Pulmonary artery endothelial cell (primary cell): ENCODE results near the gene NEK7. TPM values are rescaled to one million over a fixed set of nuclear protein-coding genes. Genes with fewer than 3 reads are reported as not detected.

ENCODE experiments used
- DNase-seq: peaks from one replicate; pipeline ENCODE4 v3.0.0-alpha.2; 2011; ENCODE audit warnings: low read depth, low spot score
- total RNA-seq: library from RNA; depleted of rRNA; stranded (reverse); fragments of >200 nt; gene quantifications from 2 replicates; pipeline ENCODE4 v1.2.3, GENCODE V29; 2014

The NEK7 gene
- total RNA-seq, 1 donor from 2014 or later = 161 TPM

- DNase-seq = no peak
Measured at GRCh38 chr1:198254948-198255347, 98.2 kb downstream of the NEK7 start.

GRCh38 chr1:198255784-198256183 is 99.0 kb downstream of the NEK7 start:
- no peak for DNase-seq

- DNase-seq = no peak
Measured at GRCh38 chr1:198258491-198258890, 101.7 kb downstream of the NEK7 start.

GRCh38 chr1:198259333-198260074 is 102.7 kb downstream of the NEK7 start:
- no peak for DNase-seq

- no peak for DNase-seq
Measured at GRCh38 chr1:198261886-198262285, 105.1 kb downstream of the NEK7 start.

- no peak for DNase-seq
Measured at GRCh38 chr1:198263186-198263585, 106.4 kb downstream of the NEK7 start.

GRCh38 chr1:198264282-198264681 is 107.5 kb downstream of the NEK7 start:
- DNase-seq = no peak

- DNase-seq = no peak
Measured at GRCh38 chr1:198265073-198265661, 108.4 kb downstream of the NEK7 start.

- no peak for DNase-seq
Measured at GRCh38 chr1:198267056-198267455, 110.3 kb downstream of the NEK7 start.

GRCh38 chr1:198267921-198268320 is 111.1 kb downstream of the NEK7 start:
- DNase-seq = no peak

GRCh38 chr1:198268784-198269645 is 112.2 kb downstream of the NEK7 start:
- no peak for DNase-seq

- no peak for DNase-seq
Measured at GRCh38 chr1:198269646-198269940, 112.8 kb downstream of the NEK7 start.

- DNase-seq = no peak
Measured at GRCh38 chr1:198270273-198270828, 113.6 kb downstream of the NEK7 start.

GRCh38 chr1:198271467-198271866 is 114.7 kb downstream of the NEK7 start:
- no peak for DNase-seq

- DNase-seq = no peak
Measured at GRCh38 chr1:198272492-198272891, 115.7 kb downstream of the NEK7 start.

GRCh38 chr1:198273748-198274295 is 117.0 kb downstream of the NEK7 start:
- no peak for DNase-seq

GRCh38 chr1:198275597-198275996 is 118.8 kb downstream of the NEK7 start:
- no peak for DNase-seq

- DNase-seq = no peak
Measured at GRCh38 chr1:198276241-198276640, 119.4 kb downstream of the NEK7 start.

- DNase-seq = no peak
Measured at GRCh38 chr1:198278943-198279342, 122.1 kb downstream of the NEK7 start.

GRCh38 chr1:198280080-198280479 is 123.3 kb downstream of the NEK7 start:
- DNase-seq = no peak

GRCh38 chr1:198281911-198282310 is 125.1 kb downstream of the NEK7 start:
- no peak for DNase-seq

- DNase-seq = no peak
Measured at GRCh38 chr1:198283222-198283621, 126.4 kb downstream of the NEK7 start.
